ENCODE results near the gene CDHR1.

The CDHR1 gene

DNA sequence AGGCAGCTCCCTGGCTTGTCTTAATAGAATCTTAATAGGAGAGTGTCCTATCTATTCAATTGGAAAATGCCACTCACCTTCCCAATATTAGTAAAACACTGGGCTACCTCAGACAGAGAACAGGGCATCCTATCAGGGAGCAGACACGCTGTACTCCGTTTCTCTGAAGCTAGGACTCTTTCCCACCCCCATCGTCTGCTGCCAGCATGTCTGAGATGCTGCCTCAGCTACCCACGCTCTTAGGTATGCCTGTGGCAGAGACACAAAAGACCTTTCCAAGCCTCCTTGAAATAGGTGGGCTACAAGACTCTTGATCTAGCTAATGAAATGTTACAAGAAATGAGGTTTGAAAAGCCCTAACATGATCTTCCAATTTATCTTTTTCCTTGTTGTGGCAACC is 33.5 kb downstream of the CDHR1 start:
- H3K27ac ChIP-seq (ENCODE audit: low read depth, low read length): no peak overlapping the region
- no peak overlapping the region for H2AFZ ChIP-seq (ENCODE audit: low read length, unreplicated experiment)
- peaks cover 84% of the 10 kb centered on the region for H3K27me3 ChIP-seq (ENCODE audit: insufficient read depth, low read length)
- no peaks in the 10 kb centered on the region for H3K79me2 ChIP-seq (ENCODE audit: control insufficient read depth, insufficient read depth, low read length, unreplicated experiment)
- no peaks in the 10 kb centered on the region for H3K4me1 ChIP-seq (ENCODE audit: control insufficient read depth, insufficient read depth, low read length, unreplicated experiment)
- H3K4me3 ChIP-seq (ENCODE audit: low read depth, low read length): no peak overlapping the region
- H3K36me3 ChIP-seq (ENCODE audit: insufficient read depth, low read length): no peaks in the 10 kb centered on the region

DNA sequence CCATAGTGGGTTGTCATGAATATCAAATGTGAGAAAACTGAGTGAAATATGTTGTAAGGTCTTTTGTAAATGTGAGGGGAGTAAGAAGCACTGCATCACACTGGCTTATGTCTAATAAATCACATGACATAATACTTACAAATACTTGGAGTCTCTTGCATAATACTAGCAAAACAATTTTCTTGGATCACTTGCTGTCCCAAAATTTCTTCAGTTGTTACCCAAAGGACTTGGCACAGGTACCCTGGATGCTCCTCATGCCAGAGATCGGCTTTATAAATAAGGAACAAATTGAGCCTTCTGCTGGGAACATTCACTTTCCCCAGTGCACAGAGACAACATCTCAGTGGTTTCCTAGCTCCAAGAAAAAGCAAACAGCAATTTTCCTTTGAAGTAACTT is 36.0 kb downstream of the CDHR1 start:
- Histone ChIP-seq H3K79me2 (ENCODE audit: control insufficient read depth, insufficient read depth, low read length, unreplicated experiment) (no peaks in the 10 kb centered on the region), H2AFZ (ENCODE audit: low read length, unreplicated experiment) (no peak overlapping the region), H3K36me3 (ENCODE audit: insufficient read depth, low read length) (no peaks in the 10 kb centered on the region), H3K4me3 (ENCODE audit: low read depth, low read length) (no peak overlapping the region), H3K27me3 (ENCODE audit: insufficient read depth, low read length) (peaks cover 83% of the 10 kb centered on the region), H3K27ac (ENCODE audit: low read depth, low read length) (no peak overlapping the region), H3K4me1 (ENCODE audit: control insufficient read depth, insufficient read depth, low read length, unreplicated experiment) (no peaks in the 10 kb centered on the region)

DNA sequence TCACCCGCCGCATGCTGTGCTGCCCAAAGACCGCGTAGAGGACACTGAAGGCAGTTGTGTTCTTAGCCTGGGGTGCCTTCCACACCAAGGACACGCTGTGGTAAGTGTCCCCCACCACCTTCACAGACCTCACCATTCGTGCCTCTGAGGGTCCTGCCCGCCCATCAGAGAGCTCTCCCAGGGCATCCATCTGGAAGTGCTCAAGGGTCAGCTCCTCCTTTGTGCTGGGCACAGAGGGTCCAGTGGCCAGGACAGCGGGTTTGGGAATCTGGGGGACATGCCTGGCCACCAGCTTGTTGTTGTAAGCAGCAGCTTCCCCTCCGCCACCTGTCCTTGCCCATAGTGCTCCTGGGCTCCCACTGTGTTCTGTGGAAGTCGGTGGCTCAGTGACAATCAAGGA is 38.0 kb downstream of the CDHR1 start:
- H3K27ac ChIP-seq (ENCODE audit: low read depth, low read length): no peak overlapping the region
- no peak overlapping the region for H2AFZ ChIP-seq (ENCODE audit: low read length, unreplicated experiment)
- H3K36me3 ChIP-seq (ENCODE audit: insufficient read depth, low read length): no peaks in the 10 kb centered on the region

DNA sequence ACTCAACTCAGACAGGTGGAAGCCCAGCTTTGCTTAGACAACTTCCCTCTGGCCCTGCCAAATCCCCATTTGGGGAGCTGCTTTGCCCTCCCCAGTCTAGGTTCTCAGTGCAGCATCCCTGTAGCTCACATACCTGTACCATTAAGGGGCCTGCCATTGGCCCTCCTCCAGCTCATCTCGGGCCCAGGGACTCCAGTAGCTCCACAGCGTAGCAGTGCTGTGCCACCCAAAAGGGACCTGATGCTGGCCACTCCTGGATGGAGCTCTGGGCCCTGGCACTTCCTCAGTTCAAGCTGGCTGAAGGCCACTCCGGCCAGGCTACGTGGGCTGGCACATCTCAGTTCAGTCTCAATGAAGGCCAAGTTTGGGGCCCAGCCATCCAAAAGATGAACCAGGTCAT is 39.6 kb downstream of the CDHR1 start:
- H3K4me1 ChIP-seq (ENCODE audit: control insufficient read depth, insufficient read depth, low read length, unreplicated experiment): no peaks in the 10 kb centered on the region
- H3K36me3 ChIP-seq (ENCODE audit: insufficient read depth, low read length): no peaks in the 10 kb centered on the region
- H2AFZ ChIP-seq (ENCODE audit: low read length, unreplicated experiment): no peak overlapping the region
- no peaks in the 10 kb centered on the region for H3K79me2 ChIP-seq (ENCODE audit: control insufficient read depth, insufficient read depth, low read length, unreplicated experiment)
- no peak overlapping the region for H3K27ac ChIP-seq (ENCODE audit: low read depth, low read length)
- no peak overlapping the region for H3K4me3 ChIP-seq (ENCODE audit: low read depth, low read length)
- H3K27me3 ChIP-seq (ENCODE audit: insufficient read depth, low read length): peaks cover 73% of the 10 kb centered on the region

More for the DNA sequence above, 38.0 kb downstream of the CDHR1 start:
- Histone ChIP-seq H3K79me2 (ENCODE audit: control insufficient read depth, insufficient read depth, low read length, unreplicated experiment) (no peaks in the 10 kb centered on the region), H3K27me3 (ENCODE audit: insufficient read depth, low read length) (peaks cover 76% of the 10 kb centered on the region), H3K4me1 (ENCODE audit: control insufficient read depth, insufficient read depth, low read length, unreplicated experiment) (no peaks in the 10 kb centered on the region), H3K4me3 (ENCODE audit: low read depth, low read length) (no peak overlapping the region)

DNA sequence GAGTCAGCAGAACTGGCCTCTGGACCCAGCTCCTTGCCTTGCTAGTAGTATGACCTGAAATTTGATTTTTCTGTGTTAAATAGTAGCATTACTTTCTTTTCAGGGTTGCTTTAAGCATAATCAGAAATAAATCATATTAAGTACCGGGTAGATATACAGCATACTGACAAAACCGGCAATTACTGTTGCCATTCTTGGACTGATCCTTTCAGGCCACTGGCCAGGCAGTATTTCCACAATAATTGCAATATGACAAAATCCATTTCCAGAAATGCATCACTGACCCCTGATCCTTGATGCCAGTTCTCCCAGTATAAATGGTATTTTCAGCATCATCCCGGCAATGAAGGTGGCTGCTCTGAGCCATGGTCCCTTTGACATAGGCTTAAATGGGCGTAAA is 40.1 kb downstream of the CDHR1 start:
- H3K27me3 ChIP-seq (ENCODE audit: insufficient read depth, low read length): peaks cover 73% of the 10 kb centered on the region
- no peak overlapping the region for H3K4me3 ChIP-seq (ENCODE audit: low read depth, low read length)
- H3K36me3 ChIP-seq (ENCODE audit: insufficient read depth, low read length): no peaks in the 10 kb centered on the region
- H3K27ac ChIP-seq (ENCODE audit: low read depth, low read length): no peak overlapping the region
- H3K4me1 ChIP-seq (ENCODE audit: control insufficient read depth, insufficient read depth, low read length, unreplicated experiment): no peaks in the 10 kb centered on the region
- H2AFZ ChIP-seq (ENCODE audit: low read length, unreplicated experiment): no peak overlapping the region
- H3K79me2 ChIP-seq (ENCODE audit: control insufficient read depth, insufficient read depth, low read length, unreplicated experiment): no peaks in the 10 kb centered on the region

DNA sequence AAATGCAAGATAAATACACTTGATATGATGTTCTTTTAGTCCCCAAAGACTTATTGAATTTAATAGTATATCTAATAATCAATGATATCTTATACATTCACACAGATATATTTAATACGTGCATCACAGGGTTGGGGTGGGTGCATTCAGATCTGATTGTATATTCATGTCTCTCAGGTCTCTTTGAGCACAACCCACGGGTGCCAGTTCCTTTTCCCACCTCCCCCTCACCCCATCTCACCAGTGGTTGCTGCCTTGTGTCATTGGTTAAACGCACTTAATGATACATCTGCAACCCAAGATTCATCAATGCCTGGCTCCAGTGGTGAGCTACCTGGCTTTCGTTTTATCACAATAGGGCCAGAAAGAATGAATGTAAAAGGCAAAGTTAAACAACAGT is 40.8 kb downstream of the CDHR1 start:
- H3K27ac ChIP-seq (ENCODE audit: low read depth, low read length): no peak overlapping the region
- H3K36me3 ChIP-seq (ENCODE audit: insufficient read depth, low read length): no peaks in the 10 kb centered on the region
- H3K4me1 ChIP-seq (ENCODE audit: control insufficient read depth, insufficient read depth, low read length, unreplicated experiment): no peaks in the 10 kb centered on the region
- H3K27me3 ChIP-seq (ENCODE audit: insufficient read depth, low read length): peaks cover 73% of the 10 kb centered on the region
- H3K79me2 ChIP-seq (ENCODE audit: control insufficient read depth, insufficient read depth, low read length, unreplicated experiment): no peaks in the 10 kb centered on the region
- H3K4me3 ChIP-seq (ENCODE audit: low read depth, low read length): no peak overlapping the region
- no peak overlapping the region for H2AFZ ChIP-seq (ENCODE audit: low read length, unreplicated experiment)

DNA sequence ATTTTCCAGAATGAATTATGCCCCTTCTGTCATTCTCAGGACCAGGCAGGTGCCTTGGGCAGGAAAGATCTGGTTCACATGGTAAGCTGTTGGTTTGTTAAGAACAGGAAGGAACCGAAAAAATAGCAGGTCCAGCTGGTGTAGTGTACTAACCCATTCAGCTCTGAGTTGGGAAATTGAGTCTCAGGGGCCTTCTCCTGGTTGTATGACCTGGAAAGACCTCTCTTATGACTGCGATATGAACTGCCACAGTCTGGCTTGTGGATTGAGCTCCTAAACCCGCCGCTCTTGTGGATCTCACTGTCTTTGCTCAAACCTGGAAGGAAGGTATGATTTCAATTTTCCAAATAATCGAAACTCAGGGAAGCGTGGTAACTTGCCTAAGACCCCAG is 42.5 kb downstream of the CDHR1 start:
- Histone ChIP-seq H3K36me3 (ENCODE audit: insufficient read depth, low read length) (no peaks in the 10 kb centered on the region), H3K79me2 (ENCODE audit: control insufficient read depth, insufficient read depth, low read length, unreplicated experiment) (no peaks in the 10 kb centered on the region), H2AFZ (ENCODE audit: low read length, unreplicated experiment) (no peak overlapping the region), H3K27me3 (ENCODE audit: insufficient read depth, low read length) (peaks cover 73% of the 10 kb centered on the region), H3K4me3 (ENCODE audit: low read depth, low read length) (no peak overlapping the region), H3K4me1 (ENCODE audit: control insufficient read depth, insufficient read depth, low read length, unreplicated experiment) (no peaks in the 10 kb centered on the region), H3K27ac (ENCODE audit: low read depth, low read length) (no peak overlapping the region)

DNA sequence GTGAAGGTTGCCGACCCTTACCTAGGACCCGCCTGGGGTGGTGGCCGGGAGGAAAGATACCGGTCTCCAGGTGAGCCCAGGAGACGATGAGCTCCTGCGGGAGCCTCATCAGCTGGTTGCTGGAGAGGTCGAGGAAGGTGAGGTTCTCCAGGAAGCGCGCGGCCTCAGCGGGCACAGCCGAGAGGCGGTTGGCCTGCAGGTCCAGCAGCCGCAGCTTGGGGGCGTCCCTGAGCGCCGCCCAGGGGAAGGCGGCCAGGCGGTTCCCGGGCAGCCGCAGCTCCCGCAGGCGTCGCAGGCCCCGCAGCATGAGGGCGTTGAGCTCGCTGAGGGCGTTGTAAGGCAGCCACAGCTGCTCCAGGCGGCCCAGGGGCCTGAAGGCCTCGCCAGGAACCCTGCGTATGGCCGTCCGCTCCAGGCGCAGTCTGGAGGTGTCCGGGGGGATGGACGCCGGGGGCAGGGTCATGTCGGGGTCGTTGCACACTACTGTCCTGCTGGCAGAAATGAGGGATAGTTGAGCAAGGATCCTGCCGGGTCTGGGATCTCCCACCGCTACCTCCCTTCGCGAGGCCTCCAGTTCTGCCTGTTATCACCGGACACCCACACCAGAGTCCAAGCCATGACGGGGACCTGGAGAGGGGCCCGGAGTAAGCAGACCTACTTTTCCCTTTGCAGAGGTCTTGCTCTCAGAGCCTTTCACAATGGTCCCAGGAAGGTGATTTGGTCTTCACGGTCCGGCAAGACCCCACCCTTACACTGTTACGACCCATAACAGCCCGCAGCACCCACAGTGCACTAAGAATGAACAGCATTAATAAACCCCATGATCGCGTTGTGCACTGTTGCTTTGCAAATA is 43.1 kb downstream of the CDHR1 start:
- H3K4me3 ChIP-seq (ENCODE audit: low read depth, low read length): no peak overlapping the region
- no peak overlapping the region for H2AFZ ChIP-seq (ENCODE audit: low read length, unreplicated experiment)
- H3K4me1 ChIP-seq (ENCODE audit: control insufficient read depth, insufficient read depth, low read length, unreplicated experiment): no peaks in the 10 kb centered on the region
- H3K79me2 ChIP-seq (ENCODE audit: control insufficient read depth, insufficient read depth, low read length, unreplicated experiment): no peaks in the 10 kb centered on the region
- peaks cover 68% of the 10 kb centered on the region for H3K27me3 ChIP-seq (ENCODE audit: insufficient read depth, low read length)
- no peaks in the 10 kb centered on the region for H3K36me3 ChIP-seq (ENCODE audit: insufficient read depth, low read length)
- H3K27ac ChIP-seq (ENCODE audit: low read depth, low read length): no peak overlapping the region

DNA sequence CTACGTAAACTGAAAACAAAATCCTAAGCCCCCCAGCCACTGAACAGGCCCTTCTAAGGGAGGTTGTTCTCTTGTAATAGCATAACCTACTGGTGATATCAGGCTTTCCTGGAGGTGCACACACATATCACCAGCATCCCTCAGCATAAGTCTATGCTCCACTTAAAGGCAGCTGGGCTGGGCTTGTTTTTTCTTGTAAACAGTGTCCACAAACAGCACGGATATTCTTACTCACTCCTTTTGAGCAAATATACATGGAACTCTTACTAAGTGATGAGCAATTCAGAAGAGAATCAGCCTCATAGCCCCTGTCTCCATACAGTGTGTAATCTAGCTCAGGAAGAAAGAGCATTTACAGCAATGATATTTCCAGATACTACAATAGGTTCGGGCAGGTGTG is 44.6 kb downstream of the CDHR1 start:
- Histone ChIP-seq H3K27ac (ENCODE audit: low read depth, low read length) (no peak overlapping the region), H3K4me3 (ENCODE audit: low read depth, low read length) (no peak overlapping the region), H3K36me3 (ENCODE audit: insufficient read depth, low read length) (no peaks in the 10 kb centered on the region), H3K4me1 (ENCODE audit: control insufficient read depth, insufficient read depth, low read length, unreplicated experiment) (no peaks in the 10 kb centered on the region), H3K79me2 (ENCODE audit: control insufficient read depth, insufficient read depth, low read length, unreplicated experiment) (no peaks in the 10 kb centered on the region), H3K27me3 (ENCODE audit: insufficient read depth, low read length) (peaks cover 75% of the 10 kb centered on the region), H2AFZ (ENCODE audit: low read length, unreplicated experiment) (no peak overlapping the region)

DNA sequence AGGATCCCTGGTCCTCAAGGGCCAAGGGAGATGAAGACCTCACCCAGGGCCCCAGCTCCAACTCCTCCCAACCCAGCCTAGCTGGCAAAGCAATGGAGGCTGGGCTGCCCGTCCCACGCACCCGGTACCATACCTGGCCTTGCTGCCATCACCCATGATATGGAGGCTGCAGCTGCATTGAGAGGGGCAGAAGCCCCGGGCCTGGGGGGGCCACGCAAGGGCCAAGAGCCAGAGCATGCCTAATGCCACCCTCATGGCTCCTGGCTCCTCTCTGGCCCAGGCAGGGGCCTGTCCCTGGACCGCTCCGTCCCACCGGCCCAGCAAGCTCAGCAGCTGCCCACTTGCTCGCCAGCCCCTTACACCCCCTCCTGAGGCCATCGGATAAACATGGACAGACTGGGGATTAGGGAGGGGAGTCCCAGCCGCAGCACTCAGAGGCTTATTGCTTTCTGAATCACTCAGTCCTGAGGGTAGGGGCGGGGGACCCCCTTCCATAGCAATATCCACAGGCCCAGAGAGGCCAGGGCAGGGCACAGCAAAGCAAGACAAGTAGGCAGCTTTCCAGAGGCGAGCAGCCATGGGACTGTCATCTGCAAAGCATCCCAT is 47.0 kb downstream of the CDHR1 start, which contains the start of gene LRIT1:
Gene LRIT1, minus strand, starts transcription at position 362 of the 606 bp plus-strand sequence. Its CDS starts 107 bp downstream, at position 255.
- no peaks in the 10 kb centered on the region for H3K4me1 ChIP-seq (ENCODE audit: control insufficient read depth, insufficient read depth, low read length, unreplicated experiment)
- H3K27ac ChIP-seq (ENCODE audit: low read depth, low read length): no peak within 1 kb of the TSS
- no peaks in the 10 kb centered on the region for H3K79me2 ChIP-seq (ENCODE audit: control insufficient read depth, insufficient read depth, low read length, unreplicated experiment)
- H2AFZ ChIP-seq (ENCODE audit: low read length, unreplicated experiment): no peak within 1 kb of the TSS
- peaks cover 89% of the 10 kb centered on the region for H3K27me3 ChIP-seq (ENCODE audit: insufficient read depth, low read length)
- no peaks in the 10 kb centered on the region for H3K36me3 ChIP-seq (ENCODE audit: insufficient read depth, low read length)
- no peak within 1 kb of the TSS for H3K4me3 ChIP-seq (ENCODE audit: low read depth, low read length)

DNA sequence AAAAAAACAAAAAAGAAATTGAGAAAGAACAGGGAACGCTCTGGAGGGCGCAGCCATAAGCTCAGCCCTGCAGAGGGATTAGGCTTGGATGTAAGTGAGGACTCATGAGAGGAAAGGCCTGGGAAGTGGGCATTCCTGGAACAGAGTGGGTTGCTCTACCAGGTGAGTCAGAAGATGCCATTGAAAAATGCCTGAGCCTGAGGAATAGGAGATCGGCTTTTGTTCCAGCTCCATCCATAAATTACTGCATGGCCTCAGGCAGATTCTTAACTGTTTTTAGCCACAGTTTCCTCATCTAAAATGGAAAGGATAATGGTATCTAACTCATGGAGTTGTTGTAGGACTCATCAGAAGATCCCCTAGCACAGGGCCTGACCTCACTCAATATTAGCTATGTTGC is 49.4 kb downstream of the CDHR1 start:
- H3K27ac ChIP-seq (ENCODE audit: low read depth, low read length): no peak overlapping the region
- H2AFZ ChIP-seq (ENCODE audit: low read length, unreplicated experiment): no peak overlapping the region
- no peaks in the 10 kb centered on the region for H3K36me3 ChIP-seq (ENCODE audit: insufficient read depth, low read length)
- H3K4me1 ChIP-seq (ENCODE audit: control insufficient read depth, insufficient read depth, low read length, unreplicated experiment): no peaks in the 10 kb centered on the region
- no peak overlapping the region for H3K4me3 ChIP-seq (ENCODE audit: low read depth, low read length)
- H3K27me3 ChIP-seq (ENCODE audit: insufficient read depth, low read length): peaks cover 91% of the 10 kb centered on the region
- H3K79me2 ChIP-seq (ENCODE audit: control insufficient read depth, insufficient read depth, low read length, unreplicated experiment): no peaks in the 10 kb centered on the region
